ENCODE data around the gene SLC4A3. TPM values are rescaled to one million over a fixed set of nuclear protein-coding genes. Genes with fewer than 3 reads are reported as not detected.

Gene SLC4A3
- total and polyA plus RNA-seq, 2 of the 13 experiments (the other 11 are each of a cell fraction or from before 2014, with no cell fraction given), result 0.18 to 0.95 TPM

- peak; percentile 51; the same call in 1 of the 2 replicates for TF ChIP-seq GMEB1 (CRISPR knock-in tag; IDR thresholded peaks at IDR 0.05; ENCODE audit: borderline replicate concordance)
- TF ChIP-seq THAP9 (CRISPR knock-in tag; IDR thresholded peaks at IDR 0.05; ENCODE audit: borderline replicate concordance), result 0 out of 2 replicates have a peak, but pooled peaks have one; percentile 12
- peak; percentile 41 for TF ChIP-seq IKZF4 (CRISPR knock-in tag; IDR thresholded peaks at IDR 0.05; ENCODE audit: borderline replicate concordance, low read depth, not compliant biosample characterization)
- no peak for TF ChIP-seq DMTF1 (CRISPR knock-in tag; IDR thresholded peaks at IDR 0.05)
- TF ChIP-seq PRPF4 (IDR thresholded peaks at IDR 0.05; ENCODE audit: low read depth, low read length, poor library complexity, severe bottlenecking), result no peak
- TF ChIP-seq ZNF282 (IDR thresholded peaks at IDR 0.05; ENCODE audit: partially characterized antibody), result no peak
- TF ChIP-seq, protein P1, sequence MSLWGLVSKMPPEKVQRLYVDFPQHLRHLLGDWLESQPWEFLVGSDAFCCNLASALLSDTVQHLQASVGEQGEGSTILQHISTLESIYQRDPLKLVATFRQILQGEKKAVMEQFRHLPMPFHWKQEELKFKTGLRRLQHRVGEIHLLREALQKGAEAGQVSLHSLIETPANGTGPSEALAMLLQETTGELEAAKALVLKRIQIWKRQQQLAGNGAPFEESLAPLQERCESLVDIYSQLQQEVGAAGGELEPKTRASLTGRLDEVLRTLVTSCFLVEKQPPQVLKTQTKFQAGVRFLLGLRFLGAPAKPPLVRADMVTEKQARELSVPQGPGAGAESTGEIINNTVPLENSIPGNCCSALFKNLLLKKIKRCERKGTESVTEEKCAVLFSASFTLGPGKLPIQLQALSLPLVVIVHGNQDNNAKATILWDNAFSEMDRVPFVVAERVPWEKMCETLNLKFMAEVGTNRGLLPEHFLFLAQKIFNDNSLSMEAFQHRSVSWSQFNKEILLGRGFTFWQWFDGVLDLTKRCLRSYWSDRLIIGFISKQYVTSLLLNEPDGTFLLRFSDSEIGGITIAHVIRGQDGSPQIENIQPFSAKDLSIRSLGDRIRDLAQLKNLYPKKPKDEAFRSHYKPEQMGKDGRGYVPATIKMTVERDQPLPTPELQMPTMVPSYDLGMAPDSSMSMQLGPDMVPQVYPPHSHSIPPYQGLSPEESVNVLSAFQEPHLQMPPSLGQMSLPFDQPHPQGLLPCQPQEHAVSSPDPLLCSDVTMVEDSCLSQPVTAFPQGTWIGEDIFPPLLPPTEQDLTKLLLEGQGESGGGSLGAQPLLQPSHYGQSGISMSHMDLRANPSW (CRISPR knock-in tag; IDR thresholded peaks at IDR 0.05; ENCODE audit: borderline replicate concordance), result no peak
- TF ChIP-seq ZNF30 (CRISPR knock-in tag; IDR thresholded peaks at IDR 0.05), result no peak
- TF ChIP-seq CAMTA2 (CRISPR knock-in tag; IDR thresholded peaks at IDR 0.05; ENCODE audit: borderline replicate concordance), result 0 out of 2 replicates have a peak, but pooled peaks have one; percentile 42
- TF ChIP-seq, protein P2, sequence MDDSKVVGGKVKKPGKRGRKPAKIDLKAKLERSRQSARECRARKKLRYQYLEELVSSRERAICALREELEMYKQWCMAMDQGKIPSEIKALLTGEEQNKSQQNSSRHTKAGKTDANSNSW (CRISPR knock-in tag; IDR thresholded peaks at IDR 0.05; ENCODE audit: borderline replicate concordance), result peak; percentile 69; the same call in 1 of the 2 replicates
- peak; percentile 66 for TF ChIP-seq POLR2G (IDR thresholded peaks at IDR 0.05; ENCODE audit: low read depth, low read length)
- no peak for TF ChIP-seq ZNF205 (CRISPR knock-in tag; IDR thresholded peaks at IDR 0.05)
- TF ChIP-seq, protein P3, sequence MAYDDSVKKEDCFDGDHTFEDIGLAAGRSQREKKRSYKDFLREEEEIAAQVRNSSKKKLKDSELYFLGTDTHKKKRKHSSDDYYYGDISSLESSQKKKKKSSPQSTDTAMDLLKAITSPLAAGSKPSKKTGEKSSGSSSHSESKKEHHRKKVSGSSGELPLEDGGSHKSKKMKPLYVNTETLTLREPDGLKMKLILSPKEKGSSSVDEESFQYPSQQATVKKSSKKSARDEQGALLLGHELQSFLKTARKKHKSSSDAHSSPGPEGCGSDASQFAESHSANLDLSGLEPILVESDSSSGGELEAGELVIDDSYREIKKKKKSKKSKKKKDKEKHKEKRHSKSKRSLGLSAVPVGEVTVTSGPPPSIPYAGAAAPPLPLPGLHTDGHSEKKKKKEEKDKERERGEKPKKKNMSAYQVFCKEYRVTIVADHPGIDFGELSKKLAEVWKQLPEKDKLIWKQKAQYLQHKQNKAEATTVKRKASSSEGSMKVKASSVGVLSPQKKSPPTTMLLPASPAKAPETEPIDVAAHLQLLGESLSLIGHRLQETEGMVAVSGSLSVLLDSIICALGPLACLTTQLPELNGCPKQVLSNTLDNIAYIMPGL (CRISPR knock-in tag; IDR thresholded peaks at IDR 0.05; ENCODE audit: borderline replicate concordance in 1 of 2, low read depth in 1 of 2), result 0 out of 4 replicates have a peak, but pooled peaks of 1 of the 2 experiments have one; percentile 23
Measured at GRCh38 chr2:219684721-219685689, 57.6 kb downstream of the SLC4A3 start (continued).
